SU-DHL-6 (cell line): Measurements from ENCODE around the gene POLR2J.
A peak's percentile ranks its signal among the peaks of the same experiment; 100 is the strongest.
"Not testable (repeated sequence)": the region's sequence is repeated elsewhere in the genome, so short reads cannot be mapped to it uniquely, and the experiment has no call there.

Source experiments
- H2AFZ ChIP-seq: fragments of 200-600 bp; sonication (generic); 2 replicates; pipeline ENCODE4 v1.6.1; 2014; ENCODE audit warnings: low read depth, mild to moderate bottlenecking, moderate library complexity, mixed read lengths, antibody characterized with exemption, low read length; ENCODE audit not compliant: severe bottlenecking
- H3F3A ChIP-seq: fragments of 200-600 bp; shearing (Covaris generic); 2 replicates; pipeline ENCODE4 v1.6.0; 2016; ENCODE audit warnings: antibody characterized with exemption, mild to moderate bottlenecking; ENCODE audit not compliant: insufficient read depth
- H3K27ac ChIP-seq: fragments of 200-600 bp; sonication (generic); 2 replicates; pipeline ENCODE4 v1.5.1; 2016; ENCODE audit warnings: low read depth, mild to moderate bottlenecking, low read length, moderate library complexity, mixed read lengths
- H3K27me3 ChIP-seq: fragments of 200-600 bp; sonication (generic), shearing (Covaris generic); 2 replicates; pipeline ENCODE4 v1.6.0; 2014; ENCODE audit warnings: mild to moderate bottlenecking, low read length
- H3K36me3 ChIP-seq: fragments of 200-600 bp; sonication (generic); 2 replicates; pipeline ENCODE4 v1.6.1; 2014; ENCODE audit warnings: mild to moderate bottlenecking, low read length, mixed read lengths
- H3K4me2 ChIP-seq: fragments of 300-600, 200-600 bp; shearing (Covaris generic), sonication (generic); 2 replicates; pipeline ENCODE4 v1.6.0; 2014; ENCODE audit warnings: low read length, low read depth, mild to moderate bottlenecking; ENCODE audit not compliant: poor library complexity, severe bottlenecking
- H3K4me3 ChIP-seq: fragments of 200-600 bp; sonication (generic); 2 replicates; pipeline ENCODE4 v1.5.1; 2014; ENCODE audit warnings: antibody characterized with exemption, low read length, mild to moderate bottlenecking, mixed read lengths; ENCODE audit not compliant: insufficient read depth, poor library complexity, severe bottlenecking
- H3K79me2 ChIP-seq: fragments of 200-600 bp; sonication (generic); 2 replicates; pipeline ENCODE4 v1.6.1; 2014; ENCODE audit warnings: mild to moderate bottlenecking, low read length, moderate library complexity; ENCODE audit not compliant: insufficient read depth
- H3K9ac ChIP-seq: fragments of 200-600 bp; sonication (generic); 2 replicates; pipeline ENCODE4 v1.7.0; 2014; ENCODE audit warnings: mild to moderate bottlenecking, low read length
- H3K9me2 ChIP-seq: fragments of 200-600 bp; sonication (generic); replicated peaks from 2 replicates; pipeline ENCODE4 v1.6.1; 2014; ENCODE audit warnings: low read length; ENCODE audit not compliant: insufficient read depth
- H3K9me3 ChIP-seq: fragments of 200-600 bp; sonication (generic); 2 replicates; pipeline ENCODE4 v1.6.1; 2014; ENCODE audit warnings: low read length, mixed read lengths; ENCODE audit not compliant: insufficient read depth
- H4K20me1 ChIP-seq: fragments of 200-600 bp; sonication (generic); 2 replicates; pipeline ENCODE4 v1.6.1; 2014; ENCODE audit warnings: low read depth, mild to moderate bottlenecking, antibody characterized with exemption, low read length, moderate library complexity, mixed read lengths

The POLR2J gene

DNA sequence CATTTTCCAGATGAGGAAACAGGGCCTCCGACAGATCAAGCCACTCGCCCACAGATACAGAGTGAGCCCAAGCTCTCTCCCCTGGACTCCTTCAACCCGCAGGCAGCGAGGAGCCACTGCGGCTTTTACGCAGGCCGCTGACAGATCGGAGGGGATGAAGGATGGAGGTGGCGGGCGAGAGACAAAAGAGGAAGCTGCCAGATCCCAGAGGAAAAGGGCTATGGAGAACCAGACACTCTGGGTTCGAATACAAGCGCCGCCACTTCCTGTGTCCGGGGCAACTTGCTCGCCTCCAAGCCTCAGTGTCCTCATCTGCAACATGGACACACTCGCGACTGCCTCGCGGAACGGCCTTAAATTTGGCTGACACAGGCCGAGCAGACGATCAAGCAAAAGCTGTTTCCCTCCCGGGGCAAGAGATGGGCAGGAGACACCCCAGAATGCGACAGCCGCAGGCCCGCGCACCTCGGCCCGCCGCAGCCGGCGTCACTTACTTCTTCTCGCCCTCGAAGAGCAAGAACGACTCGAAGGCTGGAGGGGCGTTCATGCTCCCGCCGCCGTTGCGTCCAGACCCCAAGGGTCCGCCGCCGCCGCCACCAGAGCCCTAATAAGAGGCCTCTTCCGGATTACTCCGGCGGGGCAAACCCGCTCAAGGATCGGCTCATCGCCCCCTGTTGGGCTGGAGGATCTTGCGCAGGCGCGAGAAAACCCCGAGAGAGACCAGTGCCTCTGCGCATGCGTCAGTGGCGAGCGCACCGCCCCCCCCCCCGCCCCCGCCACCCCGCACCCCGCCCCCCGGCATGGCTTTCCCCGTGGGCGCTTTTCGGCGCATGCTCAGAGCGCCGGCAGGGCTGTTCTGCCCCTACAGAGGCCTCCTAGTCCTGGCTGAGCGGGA, at the start of gene POLR2J:
TSS of gene POLR2J (minus strand) at position 609 of the 895 bp plus-strand sequence. CDS start at position 547, 62 bp downstream.
- H3K27me3 ChIP-seq, H3F3A ChIP-seq, H4K20me1 ChIP-seq, H3K9me3 ChIP-seq, H2AFZ ChIP-seq, H3K79me2 ChIP-seq, H3K36me3 ChIP-seq, H3K4me2 ChIP-seq, H3K27ac ChIP-seq, H3K9me2 ChIP-seq: not testable (repeated sequence)
- peak within 1 kb of the TSS; percentile 48; the same call in 1 of the 2 replicates for H3K9ac ChIP-seq
- H3K4me3 ChIP-seq = peak within 1 kb of the TSS; percentile 38

- not testable (repeated sequence) for H3K4me3 ChIP-seq, H3F3A ChIP-seq, H3K9me2 ChIP-seq, H4K20me1 ChIP-seq, H3K9me3 ChIP-seq, H3K79me2 ChIP-seq, H3K27me3 ChIP-seq, H2AFZ ChIP-seq, H3K36me3 ChIP-seq, H3K4me2 ChIP-seq, H3K27ac ChIP-seq, H3K9ac ChIP-seq
Measured at GRCh38 chr7:102527822-102528793, 49.4 kb upstream of the POLR2J start.

- H3K79me2 ChIP-seq, H3K4me3 ChIP-seq, H3K27ac ChIP-seq, H3K9me2 ChIP-seq, H2AFZ ChIP-seq, H3K9me3 ChIP-seq, H3K27me3 ChIP-seq, H3K9ac ChIP-seq, H4K20me1 ChIP-seq, H3K4me2 ChIP-seq, H3K36me3 ChIP-seq, H3F3A ChIP-seq: not testable (repeated sequence)
Measured at GRCh38 chr7:102527182-102527581, 48.5 kb upstream of the POLR2J start.

DNA sequence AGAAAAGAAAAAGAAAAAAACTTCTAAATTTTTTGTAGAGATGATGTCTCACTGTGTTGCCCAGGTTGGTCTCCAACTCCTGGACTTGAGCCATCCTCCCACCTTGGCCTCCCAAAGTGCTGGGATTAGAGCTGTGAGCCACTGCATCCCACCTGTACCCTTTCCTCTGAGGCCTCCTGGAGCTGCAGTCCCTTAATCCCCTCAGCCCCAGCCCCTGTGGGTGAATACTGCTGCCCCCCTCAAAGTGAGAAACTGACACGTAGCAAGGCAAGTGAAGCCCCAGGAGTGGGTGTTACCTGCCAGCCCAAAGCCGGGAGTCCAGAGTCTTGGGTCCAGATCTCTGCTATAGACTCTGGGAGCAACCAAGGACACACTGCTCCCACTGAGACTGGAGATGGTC, 46.1 kb upstream of the POLR2J start:
- H3K36me3 ChIP-seq, H3K4me2 ChIP-seq, H3K4me3 ChIP-seq, H2AFZ ChIP-seq, H3K9me3 ChIP-seq, H4K20me1 ChIP-seq, H3K79me2 ChIP-seq, H3K27ac ChIP-seq, H3K27me3 ChIP-seq, H3K9ac ChIP-seq, H3F3A ChIP-seq, H3K9me2 ChIP-seq: not testable (repeated sequence)

- not testable (repeated sequence) for H3K9me2 ChIP-seq, H3K27me3 ChIP-seq, H2AFZ ChIP-seq, H3K36me3 ChIP-seq, H3K9ac ChIP-seq, H3K4me3 ChIP-seq, H3K4me2 ChIP-seq, H3K79me2 ChIP-seq, H3K9me3 ChIP-seq, H4K20me1 ChIP-seq, H3K27ac ChIP-seq, H3F3A ChIP-seq
Measured at GRCh38 chr7:102520797-102521196, 42.1 kb upstream of the POLR2J start.

DNA sequence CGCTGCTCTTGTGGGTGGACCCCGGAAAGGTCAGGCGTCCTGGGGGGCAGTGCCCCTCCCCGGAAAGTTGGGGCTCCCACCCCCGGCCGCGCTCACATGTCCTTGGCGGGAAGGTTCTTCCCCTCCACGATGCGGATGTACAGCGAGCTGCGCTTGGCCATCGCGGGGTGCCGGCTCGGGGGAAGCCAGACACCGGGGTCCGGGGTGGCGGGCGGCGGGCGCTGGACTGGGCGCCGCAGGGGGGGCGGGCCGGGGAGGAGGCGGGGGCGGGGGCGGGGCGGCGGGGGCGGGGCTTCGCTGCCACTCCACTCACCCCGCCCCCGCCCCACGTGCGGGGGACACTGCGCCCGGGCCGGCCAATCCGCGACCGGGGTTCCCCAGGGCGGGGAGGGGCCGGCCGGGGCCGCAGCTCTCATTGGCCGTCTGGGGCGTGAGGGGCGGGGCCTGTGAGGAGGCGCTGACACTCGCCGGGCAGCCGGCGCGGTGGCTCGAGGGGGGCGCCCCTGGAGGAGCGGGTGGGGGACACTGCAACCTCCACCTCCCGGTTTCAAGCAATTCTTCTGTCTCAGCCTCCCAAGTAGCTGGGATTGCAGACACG, 38.9 kb upstream of the POLR2J start, which contains the start of gene RASA4B:
TSS of gene RASA4B (minus strand) at position 228 of the 598 bp plus-strand sequence. CDS start at position 161, 67 bp downstream.
- H3K36me3 ChIP-seq, H3F3A ChIP-seq, H3K9me2 ChIP-seq, H2AFZ ChIP-seq, H3K27me3 ChIP-seq, H3K9me3 ChIP-seq, H3K79me2 ChIP-seq, H3K27ac ChIP-seq, H4K20me1 ChIP-seq: not testable (repeated sequence)
- Histone ChIP-seq H3K9ac (0 out of 2 replicates have a peak within 1 kb of the TSS, but pooled peaks have one; percentile 24), H3K4me2 (peak within 1 kb of the TSS; percentile 41), H3K4me3 (peak within 1 kb of the TSS; percentile 43)

GRCh38 chr7:102516951-102517350, 38.2 kb upstream of the POLR2J start:
- H3K9me2 ChIP-seq, H3K9me3 ChIP-seq, H3K27ac ChIP-seq, H3K79me2 ChIP-seq, H3K36me3 ChIP-seq, H3F3A ChIP-seq, H2AFZ ChIP-seq, H3K27me3 ChIP-seq, H3K9ac ChIP-seq, H3K4me2 ChIP-seq, H4K20me1 ChIP-seq, H3K4me3 ChIP-seq: not testable (repeated sequence)
